RPMI7951 (cell line): ENCODE data around the gene CTF1. TPM values are rescaled to one million over a fixed set of nuclear protein-coding genes. Genes with fewer than 3 reads are reported as not detected.

Source experiments
- DNase-seq: peaks from one replicate; pipeline ENCODE4 v3.0.0-alpha.2; 2012; ENCODE audit warnings: low read depth
- total RNA-seq: library from RNA; depleted of rRNA; stranded (reverse); fragments of >200 nt; shearing (Covaris generic); gene quantifications from 2 replicates; pipeline ENCODE4 v1.2.3, GENCODE V29; 2014

The CTF1 gene
- total RNA-seq, 1 experiment from 2014 or later: 0.24 TPM

DNA sequence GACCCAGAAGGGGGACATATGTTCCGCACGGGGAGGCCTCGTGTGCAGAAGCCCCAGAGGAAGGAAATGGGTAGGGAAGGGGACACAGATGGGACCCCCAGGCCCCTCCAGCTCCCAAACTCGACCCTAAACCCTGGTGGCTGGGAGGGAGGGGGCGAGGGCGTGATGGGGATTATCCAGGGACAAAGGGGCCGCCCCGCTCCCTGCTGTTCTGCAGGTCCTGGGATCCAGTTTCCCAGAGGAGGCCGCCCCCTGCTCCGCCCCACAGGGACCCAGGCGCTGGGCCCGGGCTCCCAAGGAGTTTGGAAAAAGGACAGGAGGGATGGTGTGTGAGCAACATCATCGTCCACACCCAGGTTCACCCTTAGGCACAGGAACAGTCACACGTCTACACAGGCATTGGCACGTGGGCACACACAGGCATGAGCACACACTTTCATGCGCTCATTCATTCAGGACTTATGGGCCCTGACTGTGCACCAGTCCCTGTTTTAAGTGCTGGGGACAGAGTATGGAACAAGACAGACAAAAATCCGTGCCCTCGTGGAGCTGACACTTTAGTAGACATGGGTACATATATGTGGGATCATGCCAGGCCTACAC is 14.1 kb downstream of the CTF1 start:
- DNase-seq: no peak

DNA sequence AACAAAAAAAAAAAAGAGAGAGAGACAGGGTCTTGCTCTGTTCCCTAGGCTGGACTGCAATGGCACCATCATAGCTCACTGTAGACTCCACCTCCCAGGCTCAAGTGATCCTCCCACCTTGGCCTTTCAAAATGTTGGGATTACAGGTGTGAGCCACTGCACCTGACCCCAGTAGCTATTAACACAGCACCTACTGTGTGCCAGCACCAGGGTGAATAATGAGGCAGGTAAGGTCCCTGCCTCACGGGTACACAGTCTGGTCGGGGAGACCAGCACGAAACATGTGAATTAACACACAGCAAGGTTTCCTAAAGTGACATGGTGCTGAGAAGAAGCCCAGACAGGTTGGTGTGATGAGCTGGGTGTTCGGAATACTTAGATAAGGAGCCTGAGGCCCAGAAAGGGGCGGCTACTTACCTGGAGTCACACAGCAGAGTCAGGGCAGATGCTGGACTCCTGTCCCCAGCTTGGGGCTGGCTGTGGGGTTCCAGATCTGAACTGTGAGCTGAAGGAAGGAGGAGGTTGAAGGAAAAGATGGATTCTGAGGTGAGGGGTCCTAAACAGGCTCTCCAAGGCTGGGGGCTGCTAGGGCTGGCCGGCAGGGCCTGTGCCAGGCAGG is 16.5 kb downstream of the CTF1 start:
- no peak for DNase-seq

DNA sequence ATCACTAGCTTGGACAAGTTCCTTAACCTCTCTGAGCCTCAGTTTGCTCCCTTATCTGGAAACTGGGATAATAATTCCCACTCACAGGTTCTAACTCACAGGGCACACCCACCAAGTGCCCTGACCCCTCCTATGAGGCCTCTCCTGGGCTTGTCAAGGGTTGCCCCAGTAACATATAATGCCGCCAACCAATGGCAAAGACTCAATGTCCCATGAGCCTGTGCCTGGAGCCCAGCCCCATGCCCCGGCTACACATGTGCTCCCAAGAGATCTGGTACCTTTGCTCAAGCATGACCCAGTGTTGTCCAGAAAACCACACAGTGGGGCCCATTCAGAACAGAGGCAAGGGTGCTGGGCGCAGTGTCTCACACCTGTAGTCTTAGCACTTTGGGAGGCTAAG is 18.4 kb downstream of the CTF1 start:
- no peak for DNase-seq

DNA sequence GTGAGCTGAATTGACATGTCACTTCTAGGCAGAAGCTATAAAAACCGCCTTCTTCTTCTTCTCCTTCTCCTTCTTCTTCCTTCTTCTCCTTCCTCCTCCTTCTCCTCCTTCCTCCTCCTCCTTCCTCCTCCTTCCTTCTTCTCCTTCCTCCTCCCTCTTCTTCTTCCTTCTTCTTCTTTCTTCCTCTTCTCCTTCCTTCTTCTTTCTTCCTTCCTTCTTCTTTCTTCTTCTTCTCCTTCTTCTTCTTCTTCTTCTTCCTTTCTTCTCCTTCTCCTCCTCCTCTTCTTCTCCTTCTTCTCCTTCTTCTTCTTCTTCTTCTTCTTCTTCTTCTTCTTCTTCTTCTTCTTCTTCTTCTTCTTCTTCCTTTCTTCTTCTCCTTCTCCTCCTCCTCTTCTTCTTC is 22.2 kb downstream of the CTF1 start:
- no peak for DNase-seq

DNA sequence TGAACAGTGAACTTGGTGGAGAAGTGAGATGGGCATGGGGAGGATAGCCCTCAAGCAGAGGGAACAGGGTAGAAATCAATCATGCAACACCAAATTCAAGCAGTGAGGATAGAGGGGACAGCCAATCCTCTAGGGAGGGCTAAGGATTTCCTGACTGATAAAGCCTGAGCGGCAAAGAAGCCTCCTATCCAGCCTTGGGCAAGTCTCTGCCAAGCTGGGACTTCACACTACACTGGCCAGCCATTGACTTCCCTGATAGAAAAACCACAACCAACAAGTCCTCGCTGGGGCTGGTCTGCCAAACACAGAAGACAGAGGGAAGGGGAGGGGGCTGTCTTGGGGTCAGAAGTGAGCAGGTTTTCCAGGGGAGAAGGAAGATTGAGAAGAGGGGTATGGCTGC is 24.5 kb downstream of the CTF1 start:
- no peak for DNase-seq

DNA sequence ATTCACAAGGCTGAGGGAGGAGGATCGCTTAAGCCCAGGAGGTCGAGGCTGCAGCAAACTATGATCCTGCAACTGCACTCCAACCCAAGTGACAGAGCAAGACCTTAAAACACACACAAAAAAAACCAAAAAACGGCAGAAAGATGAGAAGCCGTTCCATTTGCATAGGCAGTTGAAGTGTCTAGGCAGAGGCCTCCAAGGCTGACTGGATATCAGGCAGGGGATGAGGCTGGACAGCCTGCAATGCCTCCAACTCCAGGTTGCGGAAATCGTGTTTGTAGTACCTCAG is 25.0 kb downstream of the CTF1 start:
- DNase-seq: no peak

DNA sequence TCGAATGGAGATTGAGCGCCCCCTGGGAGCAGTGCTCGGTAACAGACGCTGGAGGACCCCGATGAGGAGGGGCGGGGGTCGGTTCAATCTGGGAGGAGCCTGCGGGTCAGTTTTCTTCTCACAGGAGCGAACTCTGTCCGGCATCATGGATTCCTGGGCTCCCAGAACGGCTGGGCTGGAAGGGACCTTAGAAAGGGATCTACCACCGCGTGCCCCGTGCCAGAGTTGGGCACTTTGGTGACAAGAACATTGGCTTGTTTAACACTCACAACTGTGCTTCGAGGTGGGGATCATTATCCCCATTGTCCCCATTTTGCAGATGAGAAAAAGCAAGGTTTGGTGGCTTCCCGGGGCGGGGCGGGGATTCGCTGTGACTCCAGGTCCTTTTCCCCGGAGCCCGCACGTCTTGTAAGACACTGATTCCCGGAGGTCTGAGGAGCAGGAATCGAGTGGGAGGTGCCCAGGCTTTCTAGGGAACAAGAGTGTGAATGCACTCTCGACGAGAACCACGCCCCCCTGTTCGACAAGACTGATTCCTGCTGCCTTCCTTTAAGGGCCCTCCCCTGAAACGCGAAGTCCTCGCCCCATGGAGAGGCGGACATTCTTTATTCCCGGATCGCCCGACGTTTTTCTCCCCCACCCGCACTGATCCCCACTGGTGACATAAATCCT is 25.5 kb downstream of the CTF1 start:
- peak; percentile 79 for DNase-seq

DNA sequence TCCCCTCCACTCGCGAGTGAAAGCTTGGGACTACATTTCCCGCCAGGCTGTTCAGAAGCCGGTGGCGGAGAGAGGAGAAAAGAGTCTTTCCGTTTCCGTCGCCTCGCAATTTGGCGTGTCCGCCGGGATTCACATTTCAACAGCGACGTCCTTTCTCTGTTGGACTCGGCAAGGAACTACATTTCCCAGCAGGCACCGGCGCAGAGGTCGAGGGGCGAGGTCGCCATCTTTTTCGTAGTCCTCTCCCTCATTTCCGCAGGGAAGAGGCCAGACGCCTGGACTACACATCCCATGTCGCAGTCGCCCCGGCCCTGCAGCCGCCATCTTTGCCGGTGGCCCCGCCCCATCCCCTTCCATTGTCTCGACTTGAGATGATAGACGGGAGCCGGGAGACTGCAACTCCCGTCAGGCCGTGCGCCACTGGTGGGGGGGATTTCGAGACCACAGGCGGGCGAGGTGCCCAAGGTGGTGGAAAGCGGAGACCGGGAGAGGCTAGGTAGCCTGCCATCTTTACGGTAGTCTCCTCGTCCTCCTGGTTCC is 26.1 kb downstream of the CTF1 start:
- peak; percentile 98 for DNase-seq

DNA sequence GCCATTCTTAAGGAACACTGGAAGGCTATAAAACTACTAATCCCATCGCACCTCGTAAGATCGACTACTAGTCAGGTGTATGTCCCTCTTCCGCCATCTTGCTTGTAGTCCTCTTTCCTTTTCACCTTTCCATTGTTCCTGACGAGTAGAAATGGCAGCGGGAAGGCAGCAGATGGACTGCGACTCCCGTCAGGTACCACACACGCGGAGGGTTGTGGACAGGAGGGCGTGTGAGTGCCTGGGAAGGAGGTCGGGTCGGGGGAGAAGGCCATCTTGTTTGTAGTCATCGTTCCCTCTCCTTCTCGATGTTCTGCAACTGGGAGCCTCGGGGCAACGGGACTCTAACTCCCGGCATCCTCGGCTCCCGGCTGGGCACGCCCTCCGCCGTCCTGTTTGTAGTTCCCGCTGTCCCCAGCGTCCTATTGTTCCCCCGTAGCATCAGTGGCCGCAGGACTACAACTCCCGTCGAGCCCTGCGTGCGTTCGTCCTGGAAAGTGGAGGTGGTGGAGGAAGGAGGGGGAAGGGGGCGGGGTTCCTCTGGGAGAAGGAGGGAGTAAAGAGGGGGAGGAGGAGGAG is 26.6 kb downstream of the CTF1 start:
- DNase-seq: peak; percentile 99

DNA sequence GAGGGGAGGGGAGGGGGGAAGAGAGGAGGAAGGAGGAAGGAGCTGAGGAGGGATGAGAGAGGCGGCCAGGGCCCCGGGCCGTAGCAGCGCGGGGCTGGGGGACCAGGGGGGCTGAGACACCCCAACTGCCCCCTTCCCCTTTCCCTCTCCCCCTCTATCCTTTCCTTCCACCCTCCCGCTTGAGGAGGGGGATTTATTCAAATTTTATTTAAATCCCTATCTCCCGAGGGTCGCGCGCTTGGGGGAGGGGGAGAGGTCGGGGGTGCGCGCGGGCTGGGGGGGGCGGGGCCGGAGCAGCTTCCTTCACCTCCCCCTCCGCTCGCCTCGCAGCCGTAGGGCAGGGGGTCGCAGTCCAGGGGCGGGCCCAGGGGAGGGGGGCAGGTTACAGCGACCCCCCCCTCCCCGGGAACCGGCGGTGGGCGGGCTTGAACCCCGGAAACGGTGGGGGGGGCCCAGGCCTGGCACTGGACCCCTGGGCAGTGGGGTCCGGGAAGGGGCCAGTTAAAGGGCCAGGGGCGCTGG is 27.2 kb downstream of the CTF1 start, which contains the start of gene FBXL19:
Gene FBXL19, plus strand, starts transcription at position 19 of the 522 bp plus-strand sequence. CDS start 2,183 bp downstream, outside the sequence.
- DNase-seq: no peak

DNA sequence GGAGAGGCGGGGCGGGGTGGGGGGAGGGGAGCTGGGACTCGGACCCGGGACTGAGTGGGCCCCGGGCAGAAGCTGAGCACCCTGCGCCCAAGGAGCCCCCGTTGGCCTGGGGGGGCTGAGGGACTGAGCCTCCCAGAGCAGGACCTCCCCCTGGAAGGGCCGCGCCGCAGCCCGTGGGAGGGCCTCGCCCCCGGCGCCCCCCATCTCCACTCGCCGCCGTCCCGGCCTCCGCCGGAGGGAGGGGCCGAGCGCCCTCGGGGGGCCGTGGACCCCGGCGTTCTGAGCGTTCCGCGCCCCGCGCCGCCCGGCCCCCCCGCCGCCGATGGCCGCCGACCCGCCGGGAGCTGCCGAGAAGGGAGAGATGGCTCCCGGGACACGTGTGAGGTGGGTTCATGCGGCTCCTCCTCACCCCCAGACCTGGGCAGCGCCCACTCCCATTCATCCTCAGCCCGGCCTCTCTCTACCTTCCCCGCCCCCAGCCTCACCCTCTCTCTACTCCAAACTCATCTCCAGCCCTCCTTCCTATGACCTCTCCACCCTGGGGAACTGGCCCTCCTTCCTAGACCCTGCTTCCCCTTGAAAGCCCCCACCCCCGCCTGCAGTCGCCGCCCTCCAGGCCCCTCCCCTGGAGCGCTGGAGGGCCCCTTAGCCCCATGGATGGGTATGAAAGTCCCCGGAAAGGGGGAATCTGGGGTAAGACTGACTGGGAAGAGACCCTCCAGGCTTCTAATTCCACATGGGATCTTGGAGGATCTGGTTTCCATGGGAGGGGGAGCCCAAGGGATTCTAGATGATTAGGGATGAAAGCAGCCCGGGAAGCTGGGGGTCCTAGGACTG is 27.9 kb downstream of the CTF1 start:
- DNase-seq: no peak

DNA sequence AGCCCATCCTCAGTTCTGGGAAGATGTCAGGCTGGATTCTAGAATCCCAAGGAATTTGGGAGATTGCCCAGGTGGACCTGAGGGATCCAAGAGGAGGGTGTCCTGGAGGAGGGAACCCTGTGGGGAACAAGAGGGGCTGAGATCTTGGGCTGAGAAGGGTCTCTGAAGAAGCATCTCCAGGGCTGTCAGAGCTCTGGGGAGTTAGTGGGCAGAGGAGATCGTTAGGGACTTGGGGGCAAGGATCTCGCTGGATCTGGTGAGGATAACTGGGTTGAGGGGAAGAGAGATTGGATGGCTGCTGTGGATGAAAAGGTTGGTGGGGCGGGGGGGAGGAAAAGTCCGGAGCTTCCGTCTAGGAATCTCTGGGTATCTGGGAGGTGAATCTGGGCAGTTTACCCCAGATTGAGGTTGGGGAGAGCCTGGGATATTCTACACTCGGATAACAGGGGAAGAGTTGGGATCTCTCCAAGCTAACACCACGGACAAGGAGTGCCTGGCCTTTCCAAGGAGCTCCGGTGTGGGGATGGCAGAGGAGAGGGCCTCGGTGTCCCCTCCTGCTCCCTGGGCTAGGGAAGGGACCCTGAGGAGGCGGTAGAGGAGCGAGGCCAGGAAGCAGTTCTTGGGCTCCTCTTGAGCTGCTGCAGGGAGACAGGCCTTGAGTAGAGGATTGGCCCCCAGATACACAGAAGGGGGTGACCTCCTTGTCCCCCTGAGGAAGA is 28.7 kb downstream of the CTF1 start:
- no peak for DNase-seq

DNA sequence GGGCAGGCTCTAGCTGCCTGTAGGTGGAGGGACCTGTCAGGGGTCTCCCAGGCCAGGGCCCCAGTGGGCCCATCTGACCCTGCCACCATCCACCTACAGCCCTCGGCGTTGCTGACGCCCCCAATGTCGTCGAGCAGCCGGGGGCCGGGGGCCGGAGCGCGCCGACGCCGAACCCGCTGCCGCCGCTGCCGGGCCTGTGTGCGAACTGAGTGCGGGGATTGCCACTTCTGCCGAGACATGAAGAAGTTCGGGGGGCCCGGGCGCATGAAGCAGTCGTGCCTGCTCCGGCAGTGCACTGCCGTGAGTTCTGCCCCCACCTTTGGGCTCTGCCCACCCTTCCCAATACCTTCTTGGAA is 29.2 kb downstream of the CTF1 start:
- no peak for DNase-seq

DNA sequence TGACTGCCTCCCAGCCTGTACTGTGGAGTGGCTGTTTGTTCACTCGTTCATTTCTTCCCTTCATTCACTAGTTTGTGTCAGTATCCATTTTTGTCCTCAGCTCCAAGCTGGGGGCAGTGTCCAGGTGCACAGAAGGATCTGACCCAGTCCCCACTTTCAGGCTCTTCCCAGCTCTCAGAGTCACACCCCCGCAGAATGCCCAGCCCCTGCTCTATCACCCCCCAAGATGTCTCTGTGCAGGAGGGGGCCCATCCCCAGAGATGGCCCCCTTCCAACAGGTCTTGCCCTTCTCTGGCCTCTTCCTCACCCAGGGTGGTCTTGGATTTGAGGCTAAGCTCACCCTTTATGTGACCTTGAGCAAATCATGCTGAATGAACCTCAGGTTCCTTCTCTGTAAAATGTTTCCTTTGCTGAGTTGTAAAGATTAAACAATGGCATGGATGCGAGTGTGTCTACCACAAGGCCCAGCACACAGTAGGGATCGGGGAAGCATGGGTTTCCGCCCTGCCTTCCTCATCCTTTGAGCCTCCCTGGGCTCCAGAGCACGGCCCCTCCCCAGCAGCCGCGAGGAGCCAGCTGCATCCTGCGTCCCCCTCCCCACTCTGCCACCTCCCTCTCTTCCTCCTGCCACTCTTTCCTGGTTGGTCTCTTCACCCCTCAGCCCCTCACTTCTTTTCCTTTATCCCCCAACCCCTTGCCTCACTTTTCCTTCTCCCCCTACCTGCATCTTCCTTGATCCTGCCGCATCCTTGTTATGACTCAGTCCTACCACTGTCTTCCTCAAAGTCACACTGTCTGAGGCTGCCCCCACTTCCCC is 29.8 kb downstream of the CTF1 start:
- no peak for DNase-seq

DNA sequence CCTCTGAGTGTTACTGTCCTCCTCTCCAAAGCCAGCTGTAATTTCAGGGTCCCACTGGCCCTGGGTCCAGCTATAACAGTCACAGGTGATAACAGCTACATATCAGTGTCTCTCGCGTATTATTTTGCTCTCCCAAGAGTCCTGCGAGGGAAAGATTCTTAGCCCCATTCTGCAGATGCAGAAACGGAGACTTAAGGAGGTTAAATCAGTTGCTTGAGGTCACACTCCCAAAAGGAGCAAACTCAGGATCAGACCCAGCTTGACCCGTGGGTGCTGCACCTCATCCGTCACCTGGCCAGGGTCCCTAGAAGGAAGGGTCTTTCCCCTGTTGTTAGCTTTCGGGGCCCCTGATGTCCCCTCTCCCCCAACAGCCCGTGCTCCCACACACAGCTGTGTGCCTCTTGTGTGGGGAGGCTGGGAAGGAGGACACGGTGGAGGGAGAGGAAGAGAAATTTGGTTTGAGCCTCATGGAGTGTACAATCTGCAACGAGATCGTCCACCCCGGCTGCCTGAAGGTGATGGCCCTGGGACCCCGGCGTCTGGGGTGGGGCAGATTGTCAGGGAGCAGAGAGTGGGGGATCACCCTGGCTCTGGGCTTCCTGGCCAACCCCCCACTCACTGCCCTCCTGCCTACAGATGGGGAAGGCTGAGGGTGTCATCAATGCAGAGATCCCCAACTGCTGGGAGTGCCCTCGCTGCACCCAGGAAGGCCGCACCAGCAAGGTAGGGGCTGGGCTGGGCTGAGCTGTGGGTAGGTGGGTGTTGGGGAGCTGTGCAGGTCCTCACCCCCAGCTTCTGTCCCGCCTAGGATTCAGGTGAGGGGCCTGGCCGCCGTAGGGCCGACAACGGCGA is 30.7 kb downstream of the CTF1 start:
- no peak for DNase-seq

DNA sequence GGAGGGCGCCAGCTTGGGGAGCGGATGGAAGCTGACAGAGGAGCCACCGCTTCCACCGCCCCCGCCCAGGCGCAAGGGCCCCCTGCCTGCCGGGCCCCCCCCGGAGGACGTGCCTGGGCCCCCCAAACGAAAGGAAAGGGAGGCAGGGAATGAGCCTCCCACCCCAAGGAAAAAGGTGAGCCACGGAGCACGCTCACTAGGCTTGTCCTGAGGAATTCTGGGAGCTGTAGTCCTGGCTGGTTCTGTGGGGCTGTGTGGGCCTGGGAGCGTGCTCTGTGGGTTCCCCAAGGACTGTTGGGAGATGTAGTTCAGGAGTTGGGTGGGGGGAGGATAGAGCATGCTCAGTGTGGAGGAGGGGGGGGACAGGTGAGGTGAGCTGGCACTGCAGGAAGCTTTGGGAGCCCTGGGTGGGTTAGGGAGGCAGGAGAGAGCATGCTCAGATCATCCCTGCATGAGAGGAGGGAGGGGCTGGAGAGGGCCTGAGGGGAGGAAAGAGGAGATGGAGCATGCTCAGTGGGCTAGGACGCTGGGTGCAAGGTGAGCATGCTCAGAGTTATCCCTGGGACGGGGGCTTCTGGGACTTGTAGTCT is 31.5 kb downstream of the CTF1 start:
- DNase-seq: peak; percentile 25

DNA sequence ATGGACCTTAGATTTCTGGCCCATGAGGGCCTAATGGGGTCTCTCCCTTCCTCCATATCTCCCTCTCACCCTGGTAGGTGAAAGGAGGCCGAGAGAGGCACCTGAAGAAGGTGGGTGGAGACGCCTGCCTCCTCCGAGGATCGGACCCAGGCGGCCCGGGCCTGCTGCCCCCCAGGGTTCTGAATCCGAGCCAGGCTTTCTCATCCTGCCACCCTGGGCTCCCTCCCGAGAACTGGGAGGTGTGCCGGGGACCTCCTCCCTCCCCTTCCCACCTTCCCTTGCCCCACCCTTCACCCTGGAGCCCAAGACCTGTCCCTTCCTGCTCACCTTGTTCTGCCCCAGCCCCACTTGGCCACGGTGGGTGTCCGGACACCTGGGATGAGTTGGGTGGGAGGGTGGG is 32.0 kb downstream of the CTF1 start:
- DNase-seq: no peak

DNA sequence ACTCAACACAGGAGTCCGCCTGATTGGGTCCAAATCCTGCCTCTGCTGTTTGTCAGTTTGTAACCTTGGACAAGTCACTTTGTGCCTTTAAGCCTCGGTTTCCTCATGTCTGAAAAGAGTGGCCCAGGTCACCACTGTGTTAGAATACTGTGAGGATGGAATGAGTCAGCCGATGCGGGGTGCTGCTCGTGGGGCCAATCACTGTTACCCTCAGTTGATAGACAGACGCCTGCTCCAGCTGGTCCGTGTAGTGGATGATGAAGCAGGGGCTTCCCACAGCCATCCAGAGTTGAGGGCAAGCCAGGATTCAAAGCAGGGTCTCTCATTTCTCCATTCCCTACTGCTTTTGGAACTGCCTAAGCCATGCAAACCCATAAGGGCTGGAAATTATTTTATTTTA is 32.8 kb downstream of the CTF1 start:
- DNase-seq: no peak

DNA sequence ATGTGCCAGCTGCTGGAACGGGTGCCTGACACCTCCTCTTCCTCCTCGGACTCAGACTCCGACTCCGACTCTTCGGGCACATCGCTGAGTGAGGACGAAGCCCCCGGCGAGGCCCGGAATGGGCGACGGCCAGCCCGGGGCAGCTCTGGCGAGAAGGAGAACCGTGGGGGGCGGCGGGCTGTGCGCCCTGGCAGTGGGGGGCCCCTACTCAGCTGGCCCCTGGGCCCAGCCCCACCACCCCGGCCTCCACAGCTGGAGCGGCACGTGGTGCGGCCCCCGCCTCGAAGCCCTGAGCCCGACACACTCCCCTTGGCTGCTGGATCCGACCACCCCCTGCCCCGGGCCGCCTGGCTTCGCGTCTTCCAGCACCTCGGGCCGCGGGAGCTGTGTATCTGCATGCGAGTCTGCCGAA is 33.8 kb downstream of the CTF1 start:
- no peak for DNase-seq
